ENCODE data around the gene HOXA2. TPM values are rescaled to one million over a fixed set of nuclear protein-coding genes. Genes with fewer than 3 reads are reported as not detected.

The HOXA2 gene
- total and polyA plus RNA-seq, 2 of the 8 experiments (the other 6 are each of a cell fraction or from before 2014, with no cell fraction given): not detected

DNA sequence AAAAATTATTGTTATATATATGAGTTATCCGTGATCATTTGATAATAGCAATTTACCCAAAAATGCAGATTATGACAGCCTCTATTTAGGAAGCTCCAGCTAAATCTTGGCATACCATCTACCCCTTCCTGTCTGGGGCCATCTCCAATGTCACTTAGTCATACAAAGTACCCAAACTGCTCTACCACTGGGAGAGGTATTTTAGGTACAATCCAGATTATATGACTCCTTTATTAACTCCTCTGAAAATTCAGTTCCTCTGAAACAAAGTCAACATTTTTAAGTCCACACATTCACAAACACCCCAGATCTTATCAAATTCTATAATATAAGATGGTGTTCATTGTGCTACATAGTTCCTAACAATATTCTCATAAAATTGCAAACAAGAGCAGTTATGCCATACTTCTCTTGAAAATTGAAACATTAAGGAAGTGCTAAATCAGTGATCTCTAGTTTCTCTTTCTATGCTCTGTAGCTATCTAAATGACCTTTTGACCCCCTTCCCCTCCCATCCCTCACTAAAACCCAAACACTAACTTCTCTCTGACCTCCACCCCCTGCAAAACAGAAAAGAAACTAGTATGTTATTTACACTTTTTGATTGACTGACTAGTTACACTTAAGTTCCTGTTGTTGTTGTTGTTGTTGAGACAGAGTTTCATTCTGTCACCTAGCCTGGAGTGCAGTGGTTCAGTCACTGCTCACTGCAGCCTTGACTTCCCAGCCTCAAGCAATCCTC, 23.1 kb downstream of the HOXA2 start:
- no peak overlapping the region for H3K18ac ChIP-seq (ENCODE audit: extremely low read depth, low read length)
- H2AFZ ChIP-seq (ENCODE audit: low read length): no peak overlapping the region
- H2BK12ac ChIP-seq (ENCODE audit: low read depth, low read length): no peak overlapping the region
- FAIRE-seq: no peak
- no peak overlapping the region for H3K27ac ChIP-seq (ENCODE audit: low read depth, low read length)
- no peak overlapping the region for H2BK120ac ChIP-seq (replicated peaks; ENCODE audit: low read depth, low read length)
- ChIA-PET CTCF (ENCODE audit: partially characterized antibody) (interaction anchor here (0.7 kb wide), 1 partner anchor 15 kb away, joined by 3 read pairs; no protein-coding TSS in a partner anchor), POLR2A (ENCODE audit: partially characterized antibody) (no interaction called here)
- no peak overlapping the region for H3K56ac ChIP-seq (replicated peaks; ENCODE audit: insufficient read length, low read depth, low read length)
- no peak overlapping the region for H4K5ac ChIP-seq (ENCODE audit: insufficient read length, low read depth, low read length)
- no peak overlapping the region for H2BK15ac ChIP-seq (ENCODE audit: low read length)
- no peak overlapping the region for H3K4ac ChIP-seq (replicated peaks; ENCODE audit: insufficient read length, low read depth, low read length)
- DNase-seq (ENCODE audit: low read depth in 1 of 2, low spot score in 2 of 2): no peak
- H2BK5ac ChIP-seq (ENCODE audit: low read depth, low read length): no peak overlapping the region
- no peak overlapping the region for H4K91ac ChIP-seq (replicated peaks; ENCODE audit: insufficient read length, low read length)
- H3K4me1 ChIP-seq (replicated peaks in 1 of 4; ENCODE audit: control insufficient read depth in 3 of 4, insufficient read depth in 4 of 4, low read length in 3 of 4): peaks cover 0 to 3% (median 0%) of the 10 kb centered on the region in 4 experiments; a peak in 1 of 7 replicates
- H3K79me2 ChIP-seq (ENCODE audit: control insufficient read depth in 1 of 2, insufficient read depth in 2 of 2, low read length in 2 of 2): no peaks in the 10 kb centered on the region
- no peak overlapping the region for H3K4me2 ChIP-seq (ENCODE audit: insufficient read depth in 1 of 2, low read depth in 2 of 2, low read length in 2 of 2)
- H4K8ac ChIP-seq (ENCODE audit: extremely low read depth, insufficient read depth, low read length): no peak overlapping the region
- no peak overlapping the region for H3K9ac ChIP-seq (replicated peaks in 1 of 4; ENCODE audit: extremely low read depth in 1 of 4, low read depth in 3 of 4, low read length in 3 of 4)
- 80% methylated on average over 1 of the region's 1 CpG; no CpG with 5 or more reads in 1 of the 2 experiments for WGBS, 2 experiments (ENCODE audit: extremely low coverage in 1 of 2, insufficient coverage in 1 of 2, insufficient read length in 1 of 2, insufficient replicate concordance in 2 of 2, low coverage in 1 of 2, low lambda C conversion rate in 2 of 2, missing lambda C conversion rate in 1 of 2)
- H3K23ac ChIP-seq (ENCODE audit: insufficient read length): no peak overlapping the region
- no peak overlapping the region for H2AK5ac ChIP-seq (ENCODE audit: low read depth, low read length)
- no peaks in the 10 kb centered on the region for H4K20me1 ChIP-seq (replicated peaks in 1 of 2; ENCODE audit: control insufficient read depth in 1 of 2, insufficient read depth in 2 of 2, low read length in 2 of 2)
- H3K14ac ChIP-seq (ENCODE audit: insufficient read length): no peak overlapping the region
- no peak overlapping the region for H2BK20ac ChIP-seq (ENCODE audit: low read length)
- H3K79me1 ChIP-seq (ENCODE audit: low read depth, low read length): no peaks in the 10 kb centered on the region
- H3K27me3 ChIP-seq (replicated peaks in 1 of 4; ENCODE audit: control insufficient read depth in 3 of 4, extremely low read depth in 1 of 4, insufficient read depth in 3 of 4, low read length in 3 of 4): no peaks in the 10 kb centered on the region
- H3K36me3 ChIP-seq (ENCODE audit: control insufficient read depth in 2 of 4, insufficient read depth in 4 of 4, low read length in 3 of 4): no peaks in the 10 kb centered on the region
- H3K4me3 ChIP-seq (ENCODE audit: extremely low read depth in 1 of 4, insufficient read depth in 2 of 4, low read depth in 3 of 4, low read length in 4 of 4): no peak overlapping the region
- no peaks in the 10 kb centered on the region for H3K9me3 ChIP-seq (ENCODE audit: insufficient read depth in 2 of 2, low read depth in 1 of 2, low read length in 1 of 2)
- no peaks in the 10 kb centered on the region; the same call in 1 of the 2 replicates for H3K23me2 ChIP-seq (ENCODE audit: low read depth, low read length)
